ENCODE measurements around the gene PNMA3. TPM values are rescaled to one million over a fixed set of nuclear protein-coding genes. Genes with fewer than 3 reads are reported as not detected.
A peak's percentile ranks its signal among the peaks of the same experiment; 100 is the strongest.
"Not testable (repeated sequence)": the region's sequence is repeated elsewhere in the genome, so short reads cannot be mapped to it uniquely, and the experiment has no call there.

Gene PNMA3
- total RNA-seq (2014; rRNA removed; shearing (Covaris generic); ENCODE audit: low replicate concordance), result 0.30 TPM in 1 of 2 replicates, not detected in the other

- in situ Hi-C loops (cut with HindIII; ENCODE audit: low pct_unique_long_range_greater_than_20kb, low sequenced_read_pairs), result no loop called here
- no peak for DNase-seq (ENCODE audit: low read depth)
These were observed at the start of gene PNMA3 for GRCh38 chrX:153055871-153056749. Gene PNMA3 (plus strand): TSS chrX:153056470. CDS start chrX:153057056, 586 bp downstream.

- DNase-seq (ENCODE audit: low read depth); in situ Hi-C loops (cut with HindIII; ENCODE audit: low pct_unique_long_range_greater_than_20kb, low sequenced_read_pairs): not testable (repeated sequence)
These were observed 39.1 kb upstream of the PNMA3 start for GRCh38 chrX:153017174-153017573.

- in situ Hi-C loops (cut with HindIII; ENCODE audit: low pct_unique_long_range_greater_than_20kb, low sequenced_read_pairs), result no loop called here
- no peak for DNase-seq (ENCODE audit: low read depth)
These were observed 37.1 kb upstream of the PNMA3 start for GRCh38 chrX:153019166-153019565.

GRCh38 chrX:153026501-153026900 is 29.8 kb upstream of the PNMA3 start:
- DNase-seq (ENCODE audit: low read depth); in situ Hi-C loops (cut with HindIII; ENCODE audit: low pct_unique_long_range_greater_than_20kb, low sequenced_read_pairs): not testable (repeated sequence)

- DNase-seq (ENCODE audit: low read depth); in situ Hi-C loops (cut with HindIII; ENCODE audit: low pct_unique_long_range_greater_than_20kb, low sequenced_read_pairs): not testable (repeated sequence)
These were observed 27.8 kb upstream of the PNMA3 start for GRCh38 chrX:153028487-153028886.

- in situ Hi-C loops (cut with HindIII; ENCODE audit: low pct_unique_long_range_greater_than_20kb, low sequenced_read_pairs), result no loop called here
- no peak for DNase-seq (ENCODE audit: low read depth)
These were observed 27.1 kb upstream of the PNMA3 start for GRCh38 chrX:153029162-153029561.

GRCh38 chrX:153029875-153030274 is 26.4 kb upstream of the PNMA3 start:
- DNase-seq (ENCODE audit: low read depth), result no peak
- in situ Hi-C loops (cut with HindIII; ENCODE audit: low pct_unique_long_range_greater_than_20kb, low sequenced_read_pairs), result no loop called here

- in situ Hi-C loops (cut with HindIII; ENCODE audit: low pct_unique_long_range_greater_than_20kb, low sequenced_read_pairs), result no loop called here
- no peak for DNase-seq (ENCODE audit: low read depth)
These were observed 25.5 kb upstream of the PNMA3 start for GRCh38 chrX:153030801-153031200.

- in situ Hi-C loops (cut with HindIII; ENCODE audit: low pct_unique_long_range_greater_than_20kb, low sequenced_read_pairs), result no loop called here
- peak; percentile 65 for DNase-seq (ENCODE audit: low read depth)
These were observed 23.7 kb upstream of the PNMA3 start for GRCh38 chrX:153032397-153033118.

- no peak for DNase-seq (ENCODE audit: low read depth)
- in situ Hi-C loops (cut with HindIII; ENCODE audit: low pct_unique_long_range_greater_than_20kb, low sequenced_read_pairs), result no loop called here
These were observed 7.2 kb upstream of the PNMA3 start for GRCh38 chrX:153049093-153049492.

- in situ Hi-C loops (cut with HindIII; ENCODE audit: low pct_unique_long_range_greater_than_20kb, low sequenced_read_pairs), result no loop called here
These were observed 3.7 kb upstream of the PNMA3 start for GRCh38 chrX:153052534-153052933.

GRCh38 chrX:153057281-153057680 is 1.0 kb downstream of the PNMA3 start:
- no peak for DNase-seq (ENCODE audit: low read depth)
- in situ Hi-C loops (cut with HindIII; ENCODE audit: low pct_unique_long_range_greater_than_20kb, low sequenced_read_pairs), result no loop called here

More at GRCh38 chrX:153052534-153052933, 3.7 kb upstream of the PNMA3 start:
- no peak for DNase-seq (ENCODE audit: low read depth)

GRCh38 chrX:153059191-153060094 is 3.2 kb downstream of the PNMA3 start:
- no peak for DNase-seq (ENCODE audit: low read depth)

GRCh38 chrX:153060095-153060445 is 3.8 kb downstream of the PNMA3 start:
- no peak for DNase-seq (ENCODE audit: low read depth)
- in situ Hi-C loops (cut with HindIII; ENCODE audit: low pct_unique_long_range_greater_than_20kb, low sequenced_read_pairs), result no loop called here

More at GRCh38 chrX:153059191-153060094, 3.2 kb downstream of the PNMA3 start:
- in situ Hi-C loops (cut with HindIII; ENCODE audit: low pct_unique_long_range_greater_than_20kb, low sequenced_read_pairs), result no loop called here

GRCh38 chrX:153061732-153062131 is 5.5 kb downstream of the PNMA3 start:
- no peak for DNase-seq (ENCODE audit: low read depth)
- in situ Hi-C loops (cut with HindIII; ENCODE audit: low pct_unique_long_range_greater_than_20kb, low sequenced_read_pairs), result no loop called here

- in situ Hi-C loops (cut with HindIII; ENCODE audit: low pct_unique_long_range_greater_than_20kb, low sequenced_read_pairs), result no loop called here
- DNase-seq (ENCODE audit: low read depth), result no peak
These were observed 7.0 kb downstream of the PNMA3 start for GRCh38 chrX:153063315-153063714.

GRCh38 chrX:153064061-153064460 is 7.8 kb downstream of the PNMA3 start:
- in situ Hi-C loops (cut with HindIII; ENCODE audit: low pct_unique_long_range_greater_than_20kb, low sequenced_read_pairs), result no loop called here
- no peak for DNase-seq (ENCODE audit: low read depth)

- in situ Hi-C loops (cut with HindIII; ENCODE audit: low pct_unique_long_range_greater_than_20kb, low sequenced_read_pairs), result no loop called here
- no peak for DNase-seq (ENCODE audit: low read depth)
These were observed 9.1 kb downstream of the PNMA3 start for GRCh38 chrX:153065389-153065788.
